ENCODE measurements around the gene WDR90. TPM values are rescaled to one million over a fixed set of nuclear protein-coding genes. Genes with fewer than 3 reads are reported as not detected.

WDR90 gene
- total and polyA plus RNA-seq, 2 of the 13 experiments (the other 11 are each of a cell fraction or from before 2014, with no cell fraction given): 14.9 to 28.9 TPM

DNA sequence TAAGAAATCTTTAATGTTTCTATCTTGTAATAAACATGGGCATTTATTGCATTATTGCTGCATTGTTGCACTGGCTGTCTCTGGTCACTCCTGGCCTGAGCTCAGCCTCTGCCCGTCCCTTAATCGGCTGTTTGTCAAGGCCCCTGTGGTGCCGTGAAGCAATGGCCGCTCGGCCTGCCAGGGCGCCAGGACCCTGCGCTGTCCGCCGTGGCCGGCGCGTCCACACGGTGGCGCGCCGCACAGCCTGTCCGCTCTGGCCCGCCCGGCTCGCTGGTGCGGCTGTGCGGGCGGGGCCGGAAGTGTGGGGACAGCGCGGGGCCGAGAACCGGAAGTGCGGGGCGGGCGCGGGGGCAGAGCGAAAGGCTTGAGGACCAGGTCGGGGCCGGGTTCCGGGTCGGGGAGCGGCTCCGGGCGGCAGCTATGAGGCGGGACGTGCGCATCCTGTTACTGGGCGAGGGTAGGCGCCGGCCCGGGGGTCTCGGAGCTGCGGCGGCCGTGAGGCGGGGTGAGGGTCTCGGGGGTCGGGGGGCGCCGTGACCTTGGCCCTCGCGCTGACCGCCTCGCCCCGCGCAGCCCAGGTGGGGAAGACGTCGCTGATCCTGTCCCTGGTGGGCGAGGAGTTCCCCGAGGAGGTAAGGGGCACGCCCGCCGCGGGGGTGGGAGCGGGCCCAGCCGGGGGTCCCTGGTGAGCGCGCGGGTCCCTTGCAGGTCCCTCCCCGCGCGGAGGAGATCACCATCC, 18.8 kb downstream of the WDR90 start, which contains the start of gene RHOT2 (continued):
- TF ChIP-seq ZMAT5 (CRISPR knock-in tag; IDR thresholded peaks at IDR 0.05; ENCODE audit: borderline replicate concordance, low read depth) (no peak), NFIB (CRISPR knock-in tag; IDR thresholded peaks at IDR 0.05; ENCODE audit: borderline replicate concordance) (no peak), JARID2 (CRISPR knock-in tag; IDR thresholded peaks at IDR 0.05; ENCODE audit: insufficient replicate concordance) (no peak), ZNF382 (CRISPR knock-in tag; IDR thresholded peaks at IDR 0.05; ENCODE audit: borderline replicate concordance) (no peak), ERF (CRISPR knock-in tag; IDR thresholded peaks at IDR 0.05) (peak; percentile 79), GABPA (IDR thresholded peaks at IDR 0.05; ENCODE audit: low read depth, low read length) (peak; percentile 98), GABPA (CRISPR knock-in tag; IDR thresholded peaks at IDR 0.05; ENCODE audit: low read depth) (peak; percentile 88), ARHGAP35 (CRISPR knock-in tag; IDR thresholded peaks at IDR 0.05; ENCODE audit: borderline replicate concordance) (no peak), ZNF142 (CRISPR knock-in tag; IDR thresholded peaks at IDR 0.05) (0 out of 2 replicates have a peak, but pooled peaks have one; percentile 54), ZNF337 (CRISPR knock-in tag; IDR thresholded peaks at IDR 0.05; ENCODE audit: borderline replicate concordance, low read depth) (peak; percentile 60; the same call in 1 of the 2 replicates), FOSL2 (CRISPR knock-in tag; IDR thresholded peaks at IDR 0.05) (peak; percentile 27; the same call in 1 of the 2 replicates), ZNF549 (CRISPR knock-in tag; IDR thresholded peaks at IDR 0.05) (no peak), MAFG (CRISPR knock-in tag; IDR thresholded peaks at IDR 0.05) (no peak), NR2C2 (CRISPR knock-in tag; IDR thresholded peaks at IDR 0.05; ENCODE audit: borderline replicate concordance) (peak; percentile 89), TARDBP (CRISPR knock-in tag; IDR thresholded peaks at IDR 0.05) (peak; percentile 85), DRAP1 (CRISPR knock-in tag; IDR thresholded peaks at IDR 0.05) (peak; percentile 61; the same call in 1 of the 2 replicates), ZBTB3 (CRISPR knock-in tag; IDR thresholded peaks at IDR 0.05; ENCODE audit: borderline replicate concordance, low read depth) (no peak)
